ENCODE results near the gene ACSL4.

The ACSL4 gene

GRCh38 chrX:109614951-109615350 lies 118.1 kb downstream of the ACSL4 start:
- Histone ChIP-seq H3K14ac (ENCODE audit: low read length) (no peak overlapping the region), H2BK12ac (ENCODE audit: low read length) (no peak overlapping the region), H3K4me3 (ENCODE audit: low read length in 2 of 2) (no peak overlapping the region), H3K9me3 (replicated peaks in 1 of 2; ENCODE audit: control insufficient read depth in 2 of 2, insufficient read depth in 1 of 2, low read depth in 1 of 2, low read length in 2 of 2) (no peaks in the 10 kb centered on the region), H3K79me1 (ENCODE audit: low read depth, low read length) (no peaks in the 10 kb centered on the region), H3K9ac (ENCODE audit: low read depth, low read length, poor library complexity) (no peak overlapping the region), H4K91ac (ENCODE audit: low read depth, low read length, poor library complexity) (no peak overlapping the region), H2AFZ (ENCODE audit: low read length) (no peak overlapping the region), H3K4me1 (ENCODE audit: control insufficient read depth in 2 of 2, insufficient read depth in 1 of 2, low read depth in 1 of 2, low read length in 2 of 2) (no peaks in the 10 kb centered on the region), H3K4me2 (ENCODE audit: insufficient read depth, low read length, poor library complexity, severe bottlenecking) (no peak overlapping the region), H4K8ac (ENCODE audit: low read depth, low read length) (no peak overlapping the region), H2BK120ac (ENCODE audit: low read depth, low read length) (no peak overlapping the region), H3K4ac (ENCODE audit: low read length) (no peak overlapping the region), H3K27ac (replicated peaks; ENCODE audit: low read length) (no peak overlapping the region), H3K36me3 (replicated peaks in 1 of 2; ENCODE audit: control insufficient read depth in 2 of 2, insufficient read depth in 2 of 2, low read length in 2 of 2) (no peaks in the 10 kb centered on the region), H3K27me3 (ENCODE audit: control insufficient read depth in 3 of 3, insufficient read depth in 3 of 3, low read depth in 1 of 3, low read length in 3 of 3) (peaks cover 0 to 2% (median 0%) of the 10 kb centered on the region in 3 experiments), H2BK5ac (ENCODE audit: low read length) (no peak overlapping the region), H2BK15ac (ENCODE audit: low read length) (no peak overlapping the region), H3K18ac (ENCODE audit: low read length) (no peak overlapping the region), H2AK5ac (ENCODE audit: low read depth, low read length) (no peak overlapping the region), H3K23ac (ENCODE audit: low read depth, low read length, poor library complexity) (no peak overlapping the region)
- no CpG with 5 or more reads among the region's 6 CpGs for WGBS, 2 donors (ENCODE audit: extremely low coverage in 2 of 2, insufficient read length in 2 of 2, insufficient replicate concordance in 1 of 2)
- DNase-seq (ENCODE audit: low spot score), result no peak

DNA sequence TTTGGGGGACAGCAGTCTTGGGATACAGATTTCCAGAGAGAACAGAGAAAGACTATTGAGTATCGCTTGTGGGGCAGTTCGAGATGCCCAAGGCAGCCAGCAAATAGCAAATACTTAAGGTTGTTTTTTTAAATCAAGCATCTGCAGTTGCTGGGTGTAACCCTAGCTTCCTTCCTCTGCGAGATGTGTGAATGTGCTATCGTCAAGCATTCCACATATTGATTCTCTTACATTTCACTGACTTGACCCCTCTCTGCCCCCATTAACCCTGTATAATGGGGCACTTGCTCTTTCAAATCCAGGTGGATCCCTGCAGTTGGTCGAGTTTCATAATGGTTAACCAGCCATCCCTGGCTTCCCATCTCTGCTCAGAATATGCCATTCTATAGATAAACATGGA lies 131.6 kb downstream of the ACSL4 start:
- H4K91ac ChIP-seq (ENCODE audit: low read depth, low read length, poor library complexity), result no peak overlapping the region
- no peak overlapping the region for H3K27ac ChIP-seq (replicated peaks; ENCODE audit: low read length)
- H3K36me3 ChIP-seq (replicated peaks in 1 of 2; ENCODE audit: control insufficient read depth in 2 of 2, insufficient read depth in 2 of 2, low read length in 2 of 2), result no peaks in the 10 kb centered on the region
- H3K27me3 ChIP-seq (ENCODE audit: control insufficient read depth in 3 of 3, insufficient read depth in 3 of 3, low read depth in 1 of 3, low read length in 3 of 3), result peaks cover 0 to 26% (median 0%) of the 10 kb centered on the region in 3 experiments
- peaks cover 0 to 10% of the 10 kb centered on the region in 2 donors for H3K4me1 ChIP-seq (ENCODE audit: control insufficient read depth in 2 of 2, insufficient read depth in 1 of 2, low read depth in 1 of 2, low read length in 2 of 2)
- no peak overlapping the region for H2AFZ ChIP-seq (ENCODE audit: low read length)
- no peak overlapping the region for H2BK15ac ChIP-seq (ENCODE audit: low read length)
- H3K23ac ChIP-seq (ENCODE audit: low read depth, low read length, poor library complexity), result no peak overlapping the region
- H3K9ac ChIP-seq (ENCODE audit: low read depth, low read length, poor library complexity), result no peak overlapping the region
- no peak overlapping the region for H3K4me3 ChIP-seq (ENCODE audit: low read length in 2 of 2)
- H3K4ac ChIP-seq (ENCODE audit: low read length), result no peak overlapping the region
- H2BK5ac ChIP-seq (ENCODE audit: low read length), result no peak overlapping the region
- DNase-seq (ENCODE audit: low spot score), result no peak
- no peak overlapping the region for H3K14ac ChIP-seq (ENCODE audit: low read length)
- peak overlapping the region; percentile 71 for H3K18ac ChIP-seq (ENCODE audit: low read length)
- no peak overlapping the region for H3K4me2 ChIP-seq (ENCODE audit: insufficient read depth, low read length, poor library complexity, severe bottlenecking)
- no peak overlapping the region for H4K8ac ChIP-seq (ENCODE audit: low read depth, low read length)
- H2BK12ac ChIP-seq (ENCODE audit: low read length), result no peak overlapping the region
- no peak overlapping the region for H2AK5ac ChIP-seq (ENCODE audit: low read depth, low read length)
- H3K79me1 ChIP-seq (ENCODE audit: low read depth, low read length), result no peaks in the 10 kb centered on the region
- H3K9me3 ChIP-seq (replicated peaks in 1 of 2; ENCODE audit: control insufficient read depth in 2 of 2, insufficient read depth in 1 of 2, low read depth in 1 of 2, low read length in 2 of 2), result no peaks in the 10 kb centered on the region
- no peak overlapping the region for H2BK120ac ChIP-seq (ENCODE audit: low read depth, low read length)
- no CpG with 5 or more reads among the region's 5 CpGs for WGBS, 2 donors (ENCODE audit: extremely low coverage in 2 of 2, insufficient read length in 2 of 2, insufficient replicate concordance in 1 of 2)

GRCh38 chrX:109600237-109600651 lies 132.8 kb downstream of the ACSL4 start:
- Histone ChIP-seq H3K27me3 (ENCODE audit: control insufficient read depth in 3 of 3, insufficient read depth in 3 of 3, low read depth in 1 of 3, low read length in 3 of 3) (peaks cover 0 to 26% (median 0%) of the 10 kb centered on the region in 3 experiments), H2BK5ac (ENCODE audit: low read length) (no peak overlapping the region), H2BK12ac (ENCODE audit: low read length) (no peak overlapping the region), H3K4me3 (ENCODE audit: low read length in 2 of 2) (peak overlapping the region in 1 of 2 donors; percentile 26), H3K9ac (ENCODE audit: low read depth, low read length, poor library complexity) (no peak overlapping the region), H2AFZ (ENCODE audit: low read length) (peak overlapping the region; percentile 88), H2BK120ac (ENCODE audit: low read depth, low read length) (no peak overlapping the region), H3K23ac (ENCODE audit: low read depth, low read length, poor library complexity) (no peak overlapping the region), H2BK15ac (ENCODE audit: low read length) (no peak overlapping the region), H4K91ac (ENCODE audit: low read depth, low read length, poor library complexity) (no peak overlapping the region), H4K8ac (ENCODE audit: low read depth, low read length) (no peak overlapping the region), H3K18ac (ENCODE audit: low read length) (peak overlapping the region; percentile 13), H3K36me3 (replicated peaks in 1 of 2; ENCODE audit: control insufficient read depth in 2 of 2, insufficient read depth in 2 of 2, low read length in 2 of 2) (no peaks in the 10 kb centered on the region), H3K9me3 (replicated peaks in 1 of 2; ENCODE audit: control insufficient read depth in 2 of 2, insufficient read depth in 1 of 2, low read depth in 1 of 2, low read length in 2 of 2) (no peaks in the 10 kb centered on the region), H3K27ac (replicated peaks; ENCODE audit: low read length) (peak overlapping the region; percentile 50), H2AK5ac (ENCODE audit: low read depth, low read length) (no peak overlapping the region), H3K4me1 (ENCODE audit: control insufficient read depth in 2 of 2, insufficient read depth in 1 of 2, low read depth in 1 of 2, low read length in 2 of 2) (peaks cover 0 to 10% of the 10 kb centered on the region in 2 donors), H3K4ac (ENCODE audit: low read length) (no peak overlapping the region), H3K4me2 (ENCODE audit: insufficient read depth, low read length, poor library complexity, severe bottlenecking) (no peak overlapping the region), H3K14ac (ENCODE audit: low read length) (no peak overlapping the region), H3K79me1 (ENCODE audit: low read depth, low read length) (no peaks in the 10 kb centered on the region)
- no CpG with 5 or more reads among the region's 16 CpGs for WGBS, 2 donors (ENCODE audit: extremely low coverage in 2 of 2, insufficient read length in 2 of 2, insufficient replicate concordance in 1 of 2)
- no peak for DNase-seq (ENCODE audit: low spot score)

DNA sequence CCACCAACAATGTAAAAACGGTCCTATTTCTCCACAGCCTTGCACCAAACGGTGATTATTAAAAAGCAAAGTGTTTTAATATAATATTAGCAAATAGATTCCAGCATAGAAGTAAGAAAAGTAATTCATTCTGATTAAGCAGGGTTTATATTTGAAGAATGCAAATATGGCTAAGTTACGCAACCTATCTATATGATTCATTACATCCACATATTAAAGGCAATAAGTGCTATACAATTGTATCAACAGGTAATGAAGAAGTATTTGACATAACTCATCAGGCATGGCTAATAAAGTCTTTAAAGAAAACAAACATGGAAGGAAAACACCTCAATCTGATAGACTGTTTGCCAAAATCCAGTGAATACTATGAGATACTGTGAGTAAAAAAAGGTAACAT lies 137.0 kb downstream of the ACSL4 start:
- no peak overlapping the region for H2AK5ac ChIP-seq (ENCODE audit: low read depth, low read length)
- H2BK5ac ChIP-seq (ENCODE audit: low read length), result no peak overlapping the region
- peaks cover 0 to 5% of the 10 kb centered on the region in 2 donors for H3K4me1 ChIP-seq (ENCODE audit: control insufficient read depth in 2 of 2, insufficient read depth in 1 of 2, low read depth in 1 of 2, low read length in 2 of 2)
- no peak overlapping the region for H3K4ac ChIP-seq (ENCODE audit: low read length)
- no peaks in the 10 kb centered on the region for H3K9me3 ChIP-seq (replicated peaks in 1 of 2; ENCODE audit: control insufficient read depth in 2 of 2, insufficient read depth in 1 of 2, low read depth in 1 of 2, low read length in 2 of 2)
- no peak overlapping the region for H3K4me3 ChIP-seq (ENCODE audit: low read length in 2 of 2)
- no peak overlapping the region for H3K9ac ChIP-seq (ENCODE audit: low read depth, low read length, poor library complexity)
- H3K18ac ChIP-seq (ENCODE audit: low read length), result no peak overlapping the region
- no peaks in the 10 kb centered on the region for H3K79me1 ChIP-seq (ENCODE audit: low read depth, low read length)
- H3K23ac ChIP-seq (ENCODE audit: low read depth, low read length, poor library complexity), result no peak overlapping the region
- H3K27me3 ChIP-seq (ENCODE audit: control insufficient read depth in 3 of 3, insufficient read depth in 3 of 3, low read depth in 1 of 3, low read length in 3 of 3), result peaks cover 0 to 22% (median 0%) of the 10 kb centered on the region in 3 experiments
- no peaks in the 10 kb centered on the region for H3K36me3 ChIP-seq (replicated peaks in 1 of 2; ENCODE audit: control insufficient read depth in 2 of 2, insufficient read depth in 2 of 2, low read length in 2 of 2)
- H2BK12ac ChIP-seq (ENCODE audit: low read length), result no peak overlapping the region
- no peak overlapping the region for H4K91ac ChIP-seq (ENCODE audit: low read depth, low read length, poor library complexity)
- no peak overlapping the region for H2BK120ac ChIP-seq (ENCODE audit: low read depth, low read length)
- no peak overlapping the region for H2BK15ac ChIP-seq (ENCODE audit: low read length)
- no peak overlapping the region for H3K4me2 ChIP-seq (ENCODE audit: insufficient read depth, low read length, poor library complexity, severe bottlenecking)
- no peak for DNase-seq (ENCODE audit: low spot score)
- H2AFZ ChIP-seq (ENCODE audit: low read length), result no peak overlapping the region
- no peak overlapping the region for H4K8ac ChIP-seq (ENCODE audit: low read depth, low read length)
- no CpG with 5 or more reads among the region's 3 CpGs for WGBS, 2 donors (ENCODE audit: extremely low coverage in 2 of 2, insufficient read length in 2 of 2, insufficient replicate concordance in 1 of 2)
- no peak overlapping the region for H3K14ac ChIP-seq (ENCODE audit: low read length)
- no peak overlapping the region for H3K27ac ChIP-seq (replicated peaks; ENCODE audit: low read length)
